Activated T-cell treated with anti-CD3 and anti-CD28 coated beads, Interleukin-2, amount 50 U/mL, for 24 hours (primary cell): ENCODE measurements around the gene CCDC69.

ENCODE experiments used
- DNase-seq: peaks from one replicate; pipeline ENCODE4 v3.0.0-alpha.2; 2020
- H3K27ac Mint-ChIP-seq: 2 replicates; pipeline ENCODE4 v1.8.0; 2020; ENCODE audit warnings: mild to moderate bottlenecking, mixed read lengths
- H3K27me3 Mint-ChIP-seq: 2 replicates; pipeline ENCODE4 v1.8.0; 2020; ENCODE audit warnings: mixed read lengths
- H3K36me3 Mint-ChIP-seq: 2 replicates; pipeline ENCODE4 v1.8.0; 2020; ENCODE audit warnings: low read depth, mixed read lengths
- H3K4me1 Mint-ChIP-seq: 2 replicates; pipeline ENCODE4 v1.8.0; 2020; ENCODE audit warnings: low read depth, mixed read lengths
- H3K4me3 Mint-ChIP-seq: 2 replicates; pipeline ENCODE4 v1.8.0; 2020; ENCODE audit warnings: mild to moderate bottlenecking, moderate library complexity, mixed read lengths
- H3K9me3 Mint-ChIP-seq: 2 replicates; pipeline ENCODE4 v1.8.0; 2020; ENCODE audit warnings: mixed read lengths

CCDC69 gene

GRCh38 chr5:151151263-151151660, 72.6 kb downstream of the CCDC69 start:
- Mint-ChIP-seq H3K4me1 (peaks cover 99% of the 10 kb centered on the region), H3K4me3 (peak overlapping the region; percentile 43), H3K27me3 (no peaks in the 10 kb centered on the region), H3K9me3 (no peaks in the 10 kb centered on the region), H3K36me3 (peaks cover 74% of the 10 kb centered on the region), H3K27ac (peak overlapping the region; percentile 93)
- DNase-seq, result no peak

- Mint-ChIP-seq H3K27ac (peak overlapping the region; percentile 93), H3K9me3 (no peaks in the 10 kb centered on the region), H3K27me3 (no peaks in the 10 kb centered on the region), H3K4me1 (peaks cover 99% of the 10 kb centered on the region), H3K36me3 (peaks cover 74% of the 10 kb centered on the region), H3K4me3 (peak overlapping the region; percentile 43)
- DNase-seq, result peak; percentile 72
These were observed 73.2 kb downstream of the CCDC69 start for GRCh38 chr5:151150471-151151262.

DNA sequence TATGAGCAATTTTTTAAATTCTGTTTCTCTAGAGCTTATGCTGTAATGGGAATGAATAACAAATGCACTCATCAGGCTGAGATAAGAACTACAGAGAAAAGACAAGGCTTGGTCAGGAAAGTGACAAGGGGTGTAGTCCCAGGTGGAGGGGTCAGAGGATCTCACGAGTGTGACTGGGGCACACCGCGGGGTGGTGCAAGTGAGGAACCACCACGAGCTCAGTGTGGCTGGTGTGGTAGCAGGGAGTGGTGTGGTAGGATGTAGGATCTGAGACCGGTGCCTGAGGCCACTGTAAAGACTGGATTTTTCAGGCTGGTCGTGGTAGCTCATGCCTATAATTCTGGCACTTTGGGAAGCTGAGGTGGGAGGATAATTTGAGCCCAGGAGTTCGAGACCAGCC, 75.3 kb downstream of the CCDC69 start:
- Mint-ChIP-seq H3K27me3 (no peaks in the 10 kb centered on the region), H3K4me3 (no peak overlapping the region), H3K9me3 (no peaks in the 10 kb centered on the region), H3K4me1 (peaks cover 99% of the 10 kb centered on the region), H3K36me3 (peaks cover 76% of the 10 kb centered on the region), H3K27ac (peak overlapping the region; percentile 93)
- DNase-seq, result peak; percentile 38

GRCh38 chr5:151147033-151147432, 76.9 kb downstream of the CCDC69 start:
- Mint-ChIP-seq H3K27ac (peak overlapping the region; percentile 93), H3K4me1 (peaks cover 99% of the 10 kb centered on the region), H3K4me3 (no peak overlapping the region), H3K9me3 (no peaks in the 10 kb centered on the region), H3K27me3 (no peaks in the 10 kb centered on the region), H3K36me3 (peaks cover 72% of the 10 kb centered on the region)
- no peak for DNase-seq

DNA sequence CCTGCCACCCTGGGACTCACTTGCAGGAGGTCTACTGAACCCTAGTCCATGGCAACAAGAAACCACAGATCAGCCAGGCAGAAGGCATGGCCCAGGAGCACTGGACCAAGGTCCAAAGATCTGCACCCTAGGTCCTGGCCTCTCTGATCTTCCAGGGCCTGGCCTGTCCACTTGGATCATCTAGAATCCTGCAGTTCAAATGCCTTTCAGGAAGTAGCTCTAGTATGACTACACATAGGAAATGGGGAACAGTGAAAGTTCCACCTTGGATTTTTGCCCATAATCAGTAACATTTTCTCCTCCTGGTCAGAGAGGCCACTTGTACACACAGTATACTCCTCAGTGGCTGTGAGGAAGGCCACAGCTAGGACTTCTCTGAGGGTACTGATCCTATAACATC, 77.8 kb downstream of the CCDC69 start:
- Mint-ChIP-seq H3K27me3 (no peaks in the 10 kb centered on the region), H3K36me3 (peaks cover 79% of the 10 kb centered on the region), H3K27ac (peak overlapping the region; percentile 93), H3K4me3 (no peak overlapping the region), H3K4me1 (peaks cover 99% of the 10 kb centered on the region), H3K9me3 (no peaks in the 10 kb centered on the region)
- no peak for DNase-seq

GRCh38 chr5:151144922-151145321, 79.0 kb downstream of the CCDC69 start:
- peaks cover 80% of the 10 kb centered on the region for H3K36me3 Mint-ChIP-seq
- no peak overlapping the region for H3K4me3 Mint-ChIP-seq
- H3K27ac Mint-ChIP-seq, result peak overlapping the region; percentile 89

DNA sequence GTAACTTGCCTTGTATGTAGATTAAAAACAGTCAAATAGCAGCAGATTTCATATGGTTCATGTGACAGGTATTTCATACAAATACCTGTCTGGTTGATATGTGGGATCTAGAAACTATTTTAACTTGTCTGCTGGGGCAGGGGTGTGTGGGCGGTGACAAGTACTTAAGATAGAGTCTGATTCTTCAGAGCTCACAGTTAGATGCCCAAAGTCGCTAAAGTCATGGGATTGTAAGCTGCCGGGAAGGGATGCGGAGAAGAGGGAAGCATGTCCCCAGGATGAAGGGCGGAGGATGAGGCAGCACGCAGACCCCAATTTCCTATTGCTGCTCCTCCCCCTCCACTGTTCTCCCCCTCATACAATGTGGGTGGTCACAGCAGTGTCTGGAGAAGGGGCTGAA, 79.6 kb downstream of the CCDC69 start:
- Mint-ChIP-seq H3K4me1 (peaks cover 97% of the 10 kb centered on the region), H3K36me3 (peaks cover 82% of the 10 kb centered on the region), H3K27ac (peak overlapping the region; percentile 89), H3K27me3 (no peaks in the 10 kb centered on the region), H3K4me3 (no peak overlapping the region), H3K9me3 (no peaks in the 10 kb centered on the region)
- DNase-seq, result no peak

More at GRCh38 chr5:151144922-151145321, 79.0 kb downstream of the CCDC69 start:
- Mint-ChIP-seq H3K27me3 (no peaks in the 10 kb centered on the region), H3K4me1 (peaks cover 98% of the 10 kb centered on the region), H3K9me3 (no peaks in the 10 kb centered on the region)
- peak; percentile 29 for DNase-seq

DNA sequence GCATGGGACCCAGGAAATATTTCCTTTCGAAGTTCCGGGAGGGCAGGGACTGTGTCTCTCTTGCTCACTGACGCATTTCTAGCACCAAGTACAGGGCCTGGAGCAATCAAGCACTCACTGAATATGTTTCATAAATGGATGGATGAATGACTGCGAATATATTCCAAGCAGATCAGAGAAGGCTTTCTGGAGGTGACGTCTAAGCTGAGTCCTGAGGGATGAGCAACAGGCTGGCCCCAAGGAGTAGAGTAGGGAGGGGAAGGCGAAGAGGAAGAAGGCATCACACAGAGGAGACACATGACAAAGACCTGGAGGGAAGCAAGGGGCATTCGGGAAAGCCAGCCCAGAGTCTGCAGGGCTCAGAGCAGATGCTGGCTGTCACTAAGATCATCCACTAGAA, 80.2 kb downstream of the CCDC69 start:
- Mint-ChIP-seq H3K9me3 (no peaks in the 10 kb centered on the region), H3K36me3 (peaks cover 84% of the 10 kb centered on the region), H3K27me3 (no peaks in the 10 kb centered on the region), H3K27ac (peak overlapping the region; percentile 89), H3K4me1 (peaks cover 97% of the 10 kb centered on the region), H3K4me3 (no peak overlapping the region)
- no peak for DNase-seq

- DNase-seq, result no peak
- H3K4me1 Mint-ChIP-seq, result peaks cover 97% of the 10 kb centered on the region
- H3K36me3 Mint-ChIP-seq, result peaks cover 84% of the 10 kb centered on the region
- H3K27ac Mint-ChIP-seq, result peak overlapping the region; percentile 89
- H3K9me3 Mint-ChIP-seq, result no peaks in the 10 kb centered on the region
- no peaks in the 10 kb centered on the region for H3K27me3 Mint-ChIP-seq
- no peak overlapping the region for H3K4me3 Mint-ChIP-seq
These were observed 81.0 kb downstream of the CCDC69 start for GRCh38 chr5:151142933-151143332.

- Mint-ChIP-seq H3K4me1 (peaks cover 89% of the 10 kb centered on the region), H3K27me3 (no peaks in the 10 kb centered on the region), H3K36me3 (peaks cover 84% of the 10 kb centered on the region), H3K27ac (peak overlapping the region; percentile 89), H3K4me3 (peak overlapping the region; percentile 68), H3K9me3 (no peaks in the 10 kb centered on the region)
- DNase-seq, result peak; percentile 71
These were observed 82.4 kb downstream of the CCDC69 start for GRCh38 chr5:151141535-151141934.

DNA sequence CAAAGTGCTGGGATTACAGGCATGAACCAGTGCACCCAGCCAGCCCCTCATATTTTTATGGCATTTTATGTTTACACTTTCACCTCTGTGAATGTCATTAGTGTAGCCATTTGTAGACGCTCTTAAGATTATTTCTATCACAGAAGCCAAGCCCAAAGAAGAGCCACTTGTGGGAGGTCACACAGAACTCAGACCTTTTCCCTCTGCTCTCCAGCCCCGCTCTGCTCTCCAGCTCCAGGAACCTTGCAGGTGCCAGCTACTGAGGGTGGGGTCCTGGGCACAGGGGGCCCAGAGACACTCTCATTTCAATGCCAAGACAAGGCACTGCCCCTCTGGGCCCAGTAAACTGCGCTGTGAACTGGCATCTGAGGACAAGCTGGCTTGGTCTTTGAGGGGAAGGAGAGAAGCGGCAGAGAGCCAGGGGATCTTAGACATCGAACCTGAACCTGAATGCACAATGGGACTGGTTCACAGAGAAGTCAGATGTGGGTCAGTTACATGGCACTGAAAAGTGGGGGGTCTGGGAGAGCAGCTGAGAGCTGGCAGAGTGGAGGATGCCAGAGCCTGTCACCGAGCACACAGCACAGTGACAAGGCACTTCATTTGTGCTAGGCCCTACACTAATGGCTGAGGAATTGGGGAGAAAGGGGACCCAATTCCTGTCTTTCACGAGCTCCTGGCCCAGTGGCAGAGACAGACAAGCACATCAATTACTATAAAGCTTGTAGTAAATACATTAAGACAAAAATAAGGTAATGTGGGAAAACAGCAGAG, 83.0 kb downstream of the CCDC69 start:
- H3K4me3 Mint-ChIP-seq, result peak overlapping the region; percentile 68
- no peaks in the 10 kb centered on the region for H3K27me3 Mint-ChIP-seq
- peaks cover 84% of the 10 kb centered on the region for H3K36me3 Mint-ChIP-seq
- DNase-seq, result no peak
- H3K27ac Mint-ChIP-seq, result peak overlapping the region; percentile 89
- peaks cover 83% of the 10 kb centered on the region for H3K4me1 Mint-ChIP-seq
- H3K9me3 Mint-ChIP-seq, result no peaks in the 10 kb centered on the region

- peaks cover 84% of the 10 kb centered on the region for H3K36me3 Mint-ChIP-seq
- no peak overlapping the region for H3K4me3 Mint-ChIP-seq
- H3K27ac Mint-ChIP-seq, result peak overlapping the region; percentile 80
- H3K9me3 Mint-ChIP-seq, result no peaks in the 10 kb centered on the region
- no peaks in the 10 kb centered on the region for H3K27me3 Mint-ChIP-seq
- DNase-seq, result no peak
- H3K4me1 Mint-ChIP-seq, result peaks cover 73% of the 10 kb centered on the region
These were observed 84.2 kb downstream of the CCDC69 start for GRCh38 chr5:151139646-151140045.

- H3K4me1 Mint-ChIP-seq, result peaks cover 71% of the 10 kb centered on the region
- H3K4me3 Mint-ChIP-seq, result no peak overlapping the region
- H3K36me3 Mint-ChIP-seq, result peaks cover 85% of the 10 kb centered on the region
- H3K27ac Mint-ChIP-seq, result peak overlapping the region; percentile 80
- H3K27me3 Mint-ChIP-seq, result no peaks in the 10 kb centered on the region
- no peak for DNase-seq
- H3K9me3 Mint-ChIP-seq, result no peaks in the 10 kb centered on the region
These were observed 84.9 kb downstream of the CCDC69 start for GRCh38 chr5:151139015-151139414.

DNA sequence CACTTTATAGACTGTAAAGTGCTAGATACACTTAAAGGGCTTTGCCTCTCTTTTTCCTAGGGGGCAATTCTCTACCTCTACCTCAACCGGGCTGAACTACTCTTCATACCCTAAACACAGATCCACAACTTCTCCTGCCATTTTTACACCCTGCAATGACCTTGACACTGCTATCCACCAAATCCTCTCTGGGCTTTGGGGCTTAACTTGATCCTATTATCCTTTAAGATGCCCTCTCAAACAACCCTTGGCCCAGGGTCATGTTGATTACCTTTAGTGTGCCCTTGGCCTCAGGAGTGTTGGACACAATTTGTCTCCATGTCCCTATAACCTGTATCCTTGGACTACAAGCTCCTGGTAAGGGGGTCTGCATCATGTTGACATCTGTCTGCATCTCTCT, 85.8 kb downstream of the CCDC69 start:
- Mint-ChIP-seq H3K9me3 (no peaks in the 10 kb centered on the region), H3K36me3 (peaks cover 87% of the 10 kb centered on the region), H3K27ac (peak overlapping the region; percentile 80), H3K27me3 (no peaks in the 10 kb centered on the region), H3K4me3 (no peak overlapping the region), H3K4me1 (peaks cover 70% of the 10 kb centered on the region)
- no peak for DNase-seq
